Measurements from ENCODE around the gene GRAPL. TPM values are rescaled to one million over a fixed set of nuclear protein-coding genes. Genes with fewer than 3 reads are reported as not detected.
"Not testable (repeated sequence)": the region's sequence is repeated elsewhere in the genome, so short reads cannot be mapped to it uniquely, and the experiment has no call there.

The GRAPL gene
- total and polyA plus RNA-seq, 2 donors: 2.7 to 7.4 TPM

GRCh38 chr17:19110189-19111097 is 16.9 kb upstream of the GRAPL start:
- H3K4me3 ChIP-seq (ENCODE audit: low read length in 2 of 2): peak overlapping the region in 1 of 2 donors; percentile 30
- H3K36me3 ChIP-seq (ENCODE audit: control insufficient read depth in 2 of 2, insufficient read depth in 2 of 2, low read length in 1 of 2); H3K9me3 ChIP-seq (ENCODE audit: control insufficient read depth in 2 of 2, insufficient read depth in 1 of 2, low read length in 1 of 2); H3K4me1 ChIP-seq (ENCODE audit: control insufficient read depth in 2 of 2, insufficient read depth in 2 of 2, low read length in 2 of 2); H3K27ac ChIP-seq (ENCODE audit: low read depth in 1 of 2, low read length in 1 of 2); H3K27me3 ChIP-seq (ENCODE audit: control insufficient read depth in 2 of 2, insufficient read depth in 1 of 2, low read length in 1 of 2); DNase-seq (ENCODE audit: low read depth in 6 of 9, low spot score in 9 of 9): not testable (repeated sequence)
- WGBS: 0% methylated on average over 2 of the region's 45 CpGs

- peak in 7 of 9 donors; percentile 0 to 84 (median 38) for DNase-seq (ENCODE audit: low read depth in 6 of 9, low spot score in 9 of 9)
- under 1% methylated on average over 39 of the region's 39 CpGs for WGBS
- H3K27ac ChIP-seq (ENCODE audit: low read depth in 1 of 2, low read length in 1 of 2): peak overlapping the region; percentile 42 to 72
These were observed 16.2 kb upstream of the GRAPL start for GRCh38 chr17:19111111-19111711.

DNA sequence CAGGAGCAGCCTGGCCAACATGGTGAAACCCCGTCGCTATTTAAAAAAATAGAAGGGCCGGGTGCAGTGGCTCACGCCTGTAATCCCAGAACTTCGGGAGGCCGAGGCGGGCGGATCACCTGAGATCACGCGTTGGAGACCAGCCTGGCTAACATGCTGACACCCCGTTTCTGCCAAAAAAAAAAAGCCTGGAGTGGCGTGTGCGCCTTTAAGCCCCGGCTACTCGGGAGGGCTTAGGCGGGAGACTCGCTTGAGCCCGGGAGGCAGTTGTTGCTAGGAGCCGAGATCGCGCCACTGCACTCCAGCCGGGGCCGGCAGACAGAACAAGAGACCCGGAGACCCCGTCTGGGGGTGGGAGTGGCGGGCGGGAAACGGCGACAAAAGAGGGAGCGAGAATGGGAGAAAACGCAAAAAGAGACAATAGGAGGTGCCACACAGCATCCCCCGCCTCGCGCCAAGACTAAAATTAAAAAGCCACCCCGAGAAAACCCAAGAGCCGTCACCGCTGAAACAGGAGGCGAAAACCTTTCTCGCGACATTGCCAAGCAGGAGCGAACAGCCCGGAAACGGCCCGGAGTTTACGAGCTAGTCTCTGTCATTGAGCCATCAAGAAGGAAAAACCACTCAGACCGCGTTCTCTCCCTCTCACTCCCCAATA is 15.5 kb upstream of the GRAPL start:
- WGBS: under 1% methylated on average over 29 of the region's 47 CpGs
- not testable (repeated sequence) for H3K27me3 ChIP-seq (ENCODE audit: control insufficient read depth in 2 of 2, insufficient read depth in 1 of 2, low read length in 1 of 2); H3K36me3 ChIP-seq (ENCODE audit: control insufficient read depth in 2 of 2, insufficient read depth in 2 of 2, low read length in 1 of 2); H3K9me3 ChIP-seq (ENCODE audit: control insufficient read depth in 2 of 2, insufficient read depth in 1 of 2, low read length in 1 of 2); H3K4me1 ChIP-seq (ENCODE audit: control insufficient read depth in 2 of 2, insufficient read depth in 2 of 2, low read length in 2 of 2); H3K4me3 ChIP-seq (ENCODE audit: low read length in 2 of 2)
- peak overlapping the region in 1 of 2 donors; percentile 80 for H3K27ac ChIP-seq (ENCODE audit: low read depth in 1 of 2, low read length in 1 of 2)
- peak in 7 of 9 donors; percentile 13 to 41 (median 29) for DNase-seq (ENCODE audit: low read depth in 6 of 9, low spot score in 9 of 9)

More at GRCh38 chr17:19111111-19111711, 16.2 kb upstream of the GRAPL start:
- H3K9me3 ChIP-seq (ENCODE audit: control insufficient read depth in 2 of 2, insufficient read depth in 1 of 2, low read length in 1 of 2); H3K4me1 ChIP-seq (ENCODE audit: control insufficient read depth in 2 of 2, insufficient read depth in 2 of 2, low read length in 2 of 2); H3K36me3 ChIP-seq (ENCODE audit: control insufficient read depth in 2 of 2, insufficient read depth in 2 of 2, low read length in 1 of 2); H3K27me3 ChIP-seq (ENCODE audit: control insufficient read depth in 2 of 2, insufficient read depth in 1 of 2, low read length in 1 of 2): not testable (repeated sequence)
- peak overlapping the region; percentile 27 to 30 for H3K4me3 ChIP-seq (ENCODE audit: low read length in 2 of 2)

GRCh38 chr17:19112459-19112826 is 14.9 kb upstream of the GRAPL start:
- not testable (repeated sequence) for H3K4me1 ChIP-seq (ENCODE audit: control insufficient read depth in 2 of 2, insufficient read depth in 2 of 2, low read length in 2 of 2); H3K9me3 ChIP-seq (ENCODE audit: control insufficient read depth in 2 of 2, insufficient read depth in 1 of 2, low read length in 1 of 2)
- DNase-seq (ENCODE audit: low read depth in 6 of 9, low spot score in 9 of 9): peak in 3 of 9 donors; percentile 5 to 16 (median 7)

DNA sequence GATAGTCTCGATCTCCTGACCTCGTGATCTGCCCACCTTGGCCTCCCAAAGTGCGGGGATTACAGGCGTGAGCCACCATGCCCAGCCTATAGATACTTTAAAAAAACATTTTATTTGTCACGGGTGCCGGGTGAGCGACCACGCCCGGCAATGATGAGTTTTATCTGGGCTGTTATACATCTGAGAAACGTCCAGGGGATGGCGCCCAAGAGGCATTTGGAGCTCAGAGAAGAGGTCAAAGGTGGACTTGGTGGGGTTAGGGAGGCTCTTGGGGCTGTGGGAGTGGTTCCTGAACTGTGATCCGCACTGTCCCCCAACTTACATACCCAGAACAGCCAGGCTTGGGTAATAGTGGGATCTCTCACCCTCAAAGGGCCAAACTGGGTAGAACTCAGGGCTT is 8.7 kb upstream of the GRAPL start:
- H3K4me1 ChIP-seq (ENCODE audit: control insufficient read depth in 2 of 2, insufficient read depth in 2 of 2, low read length in 2 of 2); H3K9me3 ChIP-seq (ENCODE audit: control insufficient read depth in 2 of 2, insufficient read depth in 1 of 2, low read length in 1 of 2); H3K36me3 ChIP-seq (ENCODE audit: control insufficient read depth in 2 of 2, insufficient read depth in 2 of 2, low read length in 1 of 2); DNase-seq (ENCODE audit: low read depth in 6 of 9, low spot score in 9 of 9); H3K4me3 ChIP-seq (ENCODE audit: low read length in 2 of 2); H3K27me3 ChIP-seq (ENCODE audit: control insufficient read depth in 2 of 2, insufficient read depth in 1 of 2, low read length in 1 of 2); H3K27ac ChIP-seq (ENCODE audit: low read depth in 1 of 2, low read length in 1 of 2): not testable (repeated sequence)
- WGBS: no CpG with 5 or more reads among the region's 12 CpGs

More at GRCh38 chr17:19112459-19112826, 14.9 kb upstream of the GRAPL start:
- H3K36me3 ChIP-seq (ENCODE audit: control insufficient read depth in 2 of 2, insufficient read depth in 2 of 2, low read length in 1 of 2); H3K27ac ChIP-seq (ENCODE audit: low read depth in 1 of 2, low read length in 1 of 2); H3K4me3 ChIP-seq (ENCODE audit: low read length in 2 of 2); H3K27me3 ChIP-seq (ENCODE audit: control insufficient read depth in 2 of 2, insufficient read depth in 1 of 2, low read length in 1 of 2): not testable (repeated sequence)
- 0% methylated on average over 5 of the region's 18 CpGs for WGBS

DNA sequence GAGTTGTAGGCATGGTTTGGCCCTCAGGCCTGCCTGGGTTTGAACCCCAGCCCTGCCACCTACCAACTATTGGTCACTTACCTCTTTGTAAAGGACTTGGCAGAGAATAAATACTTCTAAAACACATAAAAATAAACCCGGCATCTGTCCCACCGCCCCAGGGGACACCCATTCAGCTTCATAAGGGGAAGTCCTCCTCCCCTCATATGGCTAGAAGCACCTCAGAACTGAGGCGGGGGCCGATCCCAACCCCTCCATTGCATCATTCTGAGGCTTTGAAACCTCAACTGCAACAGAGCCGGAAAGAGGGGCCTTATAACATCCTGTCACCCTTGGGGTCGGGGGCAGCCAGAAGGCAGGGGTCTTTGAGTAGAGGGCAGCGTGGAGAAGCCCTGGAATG is 2.1 kb upstream of the GRAPL start:
- not testable (repeated sequence) for H3K4me1 ChIP-seq (ENCODE audit: control insufficient read depth in 2 of 2, insufficient read depth in 2 of 2, low read length in 2 of 2); H3K9me3 ChIP-seq (ENCODE audit: control insufficient read depth in 2 of 2, insufficient read depth in 1 of 2, low read length in 1 of 2); H3K36me3 ChIP-seq (ENCODE audit: control insufficient read depth in 2 of 2, insufficient read depth in 2 of 2, low read length in 1 of 2); H3K4me3 ChIP-seq (ENCODE audit: low read length in 2 of 2); H3K27ac ChIP-seq (ENCODE audit: low read depth in 1 of 2, low read length in 1 of 2); H3K27me3 ChIP-seq (ENCODE audit: control insufficient read depth in 2 of 2, insufficient read depth in 1 of 2, low read length in 1 of 2); DNase-seq (ENCODE audit: low read depth in 6 of 9, low spot score in 9 of 9)
- 54% methylated on average over 2 of the region's 7 CpGs for WGBS

- H3K36me3 ChIP-seq (ENCODE audit: control insufficient read depth in 2 of 2, insufficient read depth in 2 of 2, low read length in 1 of 2); H3K27me3 ChIP-seq (ENCODE audit: control insufficient read depth in 2 of 2, insufficient read depth in 1 of 2, low read length in 1 of 2); DNase-seq (ENCODE audit: low read depth in 6 of 9, low spot score in 9 of 9); H3K9me3 ChIP-seq (ENCODE audit: control insufficient read depth in 2 of 2, insufficient read depth in 1 of 2, low read length in 1 of 2); H3K4me3 ChIP-seq (ENCODE audit: low read length in 2 of 2); H3K4me1 ChIP-seq (ENCODE audit: control insufficient read depth in 2 of 2, insufficient read depth in 2 of 2, low read length in 2 of 2); H3K27ac ChIP-seq (ENCODE audit: low read depth in 1 of 2, low read length in 1 of 2): not testable (repeated sequence)
- WGBS: no CpG with 5 or more reads among the region's 9 CpGs
These were observed 2.1 kb downstream of the GRAPL start for GRCh38 chr17:19129500-19129899.

DNA sequence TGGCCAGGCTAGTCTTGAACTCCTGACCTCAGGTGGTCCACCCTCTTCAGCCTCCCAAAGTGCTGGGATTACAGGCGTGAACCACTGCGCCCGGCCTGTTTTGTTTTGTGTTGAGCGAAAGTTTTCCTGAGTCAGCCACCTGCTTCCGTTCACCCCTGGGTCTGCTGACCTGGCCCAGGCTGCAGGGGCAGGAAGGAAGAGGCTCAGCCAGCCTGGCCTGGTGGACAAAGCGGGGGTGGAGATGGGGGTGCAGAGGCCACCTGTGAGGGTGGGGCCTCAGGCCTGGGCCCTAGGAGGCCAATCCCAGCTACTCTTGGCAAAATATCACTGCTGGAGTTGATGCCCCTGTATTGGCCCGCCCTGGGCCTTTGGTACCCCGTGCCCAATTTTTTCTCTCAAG is 3.7 kb downstream of the GRAPL start:
- H3K27me3 ChIP-seq (ENCODE audit: control insufficient read depth in 2 of 2, insufficient read depth in 1 of 2, low read length in 1 of 2); H3K4me1 ChIP-seq (ENCODE audit: control insufficient read depth in 2 of 2, insufficient read depth in 2 of 2, low read length in 2 of 2); H3K36me3 ChIP-seq (ENCODE audit: control insufficient read depth in 2 of 2, insufficient read depth in 2 of 2, low read length in 1 of 2); H3K4me3 ChIP-seq (ENCODE audit: low read length in 2 of 2); H3K9me3 ChIP-seq (ENCODE audit: control insufficient read depth in 2 of 2, insufficient read depth in 1 of 2, low read length in 1 of 2); DNase-seq (ENCODE audit: low read depth in 6 of 9, low spot score in 9 of 9); H3K27ac ChIP-seq (ENCODE audit: low read depth in 1 of 2, low read length in 1 of 2): not testable (repeated sequence)
- no CpG with 5 or more reads among the region's 8 CpGs for WGBS

GRCh38 chr17:19131772-19132171 is 4.4 kb downstream of the GRAPL start:
- H3K27me3 ChIP-seq (ENCODE audit: control insufficient read depth in 2 of 2, insufficient read depth in 1 of 2, low read length in 1 of 2); H3K9me3 ChIP-seq (ENCODE audit: control insufficient read depth in 2 of 2, insufficient read depth in 1 of 2, low read length in 1 of 2): not testable (repeated sequence)

More at GRCh38 chr17:19131772-19132171, 4.4 kb downstream of the GRAPL start:
- WGBS: no CpG with 5 or more reads among the region's 14 CpGs
- H3K27ac ChIP-seq (ENCODE audit: low read depth in 1 of 2, low read length in 1 of 2); H3K36me3 ChIP-seq (ENCODE audit: control insufficient read depth in 2 of 2, insufficient read depth in 2 of 2, low read length in 1 of 2); H3K4me1 ChIP-seq (ENCODE audit: control insufficient read depth in 2 of 2, insufficient read depth in 2 of 2, low read length in 2 of 2); H3K4me3 ChIP-seq (ENCODE audit: low read length in 2 of 2); DNase-seq (ENCODE audit: low read depth in 6 of 9, low spot score in 9 of 9): not testable (repeated sequence)
